B cell (primary cell): ENCODE data around the gene FTL. TPM values are rescaled to one million over a fixed set of nuclear protein-coding genes. Genes with fewer than 3 reads are reported as not detected.
A peak's percentile ranks its signal among the peaks of the same experiment; 100 is the strongest.

ENCODE experiments used
- ATAC-seq: fragments of 200-7000 bp; cut with Tn5 transposase; one replicate; pipeline ENCODE4 v1.10.0; 2021; ENCODE audit warnings: low read depth, mild to moderate bottlenecking, moderate number of reproducible peaks, moderate library complexity
- CTCF ChIA-PET: fragments of 350-600 bp; sonication (Branson Sonifier 250); formaldehyde crosslinking; loops from one replicate; lab custom pipeline; 2021; ENCODE audit warnings: antibody characterized with exemption, inconsistent platforms; lab: Charles Lee
- POLR2A ChIA-PET: fragments of 350-600 bp; sonication (Branson Sonifier 250); formaldehyde crosslinking; loops from one replicate; lab custom pipeline; 2021; ENCODE audit warnings: antibody characterized with exemption; lab: Charles Lee
- DNase-seq: peaks from one replicate; pipeline ENCODE4 v3.0.0; 2013
- H2AFZ ChIP-seq: 2 replicates; pipeline ENCODE4 v1.6.1; 2012; ENCODE audit warnings: mild to moderate bottlenecking, low read depth, low read length; ENCODE audit not compliant: insufficient read depth, poor library complexity, severe bottlenecking
- H3K27ac ChIP-seq, 2 donors: 1 replicate in 1 of 2; 2 replicates in 1 of 2; pipeline ENCODE4 v1.5.1; 2012 to 2013; ENCODE audit warnings: low read length in 2 of 2, mild to moderate bottlenecking in 2 of 2, moderate library complexity in 1 of 2
- H3K27me3 ChIP-seq, 4 experiments: fragments of 200-600 bp in 1 of 4; sonication (generic) in 1 of 4; replicated peaks in 1 of 4; 1 replicate in 2 of 4; 2 replicates in 2 of 4; pipeline versions ENCODE4 v1.6.1 to v1.7.0; 2013 to 2016; ENCODE audit warnings: low read length in 3 of 4, mild to moderate bottlenecking in 2 of 4, mixed read lengths in 1 of 4, moderate library complexity in 1 of 4; ENCODE audit not compliant: insufficient read depth in 4 of 4, control insufficient read depth in 3 of 4; ENCODE audit errors: control extremely low read depth in 1 of 4
- H3K36me3 ChIP-seq, 2 experiments: replicated peaks in 1 of 2; 1 replicate in 1 of 2; 2 replicates in 1 of 2; pipeline versions ENCODE4 v1.6.1 to v1.7.1; 2013; ENCODE audit warnings: low read length in 1 of 2; ENCODE audit not compliant: insufficient read depth in 2 of 2, control insufficient read depth in 1 of 2; ENCODE audit errors: control extremely low read depth in 1 of 2, extremely low read depth in 1 of 2
- H3K4me1 ChIP-seq, 2 donors: fragments of 200-600 bp in 1 of 2; sonication (generic) in 1 of 2; 1 replicate in 1 of 2; 2 replicates in 1 of 2; pipeline versions ENCODE4 v1.5.1 to v1.6.1; 2013 to 2017; ENCODE audit warnings: low read length in 2 of 2; ENCODE audit not compliant: control insufficient read depth in 2 of 2, insufficient read depth in 2 of 2
- H3K4me2 ChIP-seq: replicated peaks from 2 replicates; pipeline ENCODE3; 2012; ENCODE audit warnings: mild to moderate bottlenecking, low read depth, low read length; ENCODE audit not compliant: poor library complexity, severe bottlenecking
- H3K4me3 ChIP-seq, 5 experiments: fragments of 200-600 bp in 1 of 5; sonication (generic) in 1 of 5; 1 replicate in 3 of 5; 2 replicates in 2 of 5; pipeline versions ENCODE4 v1.5.1 to v1.7.0; 2011 to 2016; ENCODE audit warnings: low read length in 4 of 5, mild to moderate bottlenecking in 4 of 5, low read depth in 2 of 5, control low read depth in 1 of 5, moderate library complexity in 1 of 5; ENCODE audit not compliant: insufficient read depth in 1 of 5; ENCODE audit errors: control extremely low read depth in 1 of 5, extremely low read depth in 1 of 5
- H3K79me2 ChIP-seq: fragments of 200-600 bp; sonication (generic); one replicate; pipeline ENCODE4 v1.6.0; 2016; ENCODE audit warnings: low read length; ENCODE audit not compliant: control insufficient read depth, insufficient read depth
- H3K9ac ChIP-seq: fragments of 200-600 bp; sonication (generic); 2 replicates; pipeline ENCODE4 v1.6.1; 2017; ENCODE audit warnings: mild to moderate bottlenecking, low read length, moderate library complexity
- H3K9me3 ChIP-seq, 3 donors: one replicate each; pipeline versions ENCODE4 v1.6.1 to v1.7.1; 2013; ENCODE audit warnings: low read length in 2 of 3; ENCODE audit not compliant: control insufficient read depth in 2 of 3, insufficient read depth in 1 of 3; ENCODE audit errors: control extremely low read depth in 1 of 3
- H4K20me1 ChIP-seq: 2 replicates; pipeline ENCODE4 v1.6.0; 2012; ENCODE audit warnings: mild to moderate bottlenecking, low read length; ENCODE audit not compliant: insufficient read depth, control insufficient read depth, poor library complexity, severe bottlenecking
- H3K27ac Mint-ChIP-seq: one replicate; pipeline ENCODE4 v1.8.0; 2021; ENCODE audit warnings: mixed read lengths
- H3K27me3 Mint-ChIP-seq: one replicate; pipeline ENCODE4 v1.8.0; 2021; ENCODE audit warnings: mixed read lengths
- H3K4me1 Mint-ChIP-seq: one replicate; pipeline ENCODE4 v1.8.0; 2021; ENCODE audit warnings: mixed read lengths
- H3K4me3 Mint-ChIP-seq: one replicate; pipeline ENCODE4 v1.8.0; 2021; ENCODE audit warnings: mixed read lengths
- H3K9me3 Mint-ChIP-seq: one replicate; pipeline ENCODE4 v1.8.0; 2022; ENCODE audit warnings: mixed read lengths; ENCODE audit not compliant: insufficient read depth
- CTCF ChIP-seq: fragments of 200-600 bp; IDR thresholded peaks from one replicate; pipeline ENCODE4 v1.8.0; 2022; ENCODE audit warnings: antibody characterized with exemption, mild to moderate bottlenecking
- EZH2 ChIP-seq: IDR thresholded peaks from 2 replicates; pipeline ENCODE4 v1.6.1; 2012; ENCODE audit warnings: borderline replicate concordance, low read depth, mild to moderate bottlenecking, moderate library complexity, low read length; ENCODE audit not compliant: insufficient read depth, poor library complexity, severe bottlenecking
- WGBS: methylation state at CpG from one replicate; pipeline ENCODE4 v1.1.5; 2013; ENCODE audit warnings: missing lambda C conversion rate; ENCODE audit not compliant: insufficient coverage; 5-methylcytosine and 5-hydroxymethylcytosine counted together
- intact Hi-C: fragments of 100-400 bp; cut with micrococcal nuclease; formaldehyde crosslinking; loops from one replicate; pipeline ENCODE4 v1.10.0; 2022
- polyA plus RNA-seq: library from polyadenylated mRNA; depleted of rRNA; stranded (reverse); fragments of >200 nt; gene quantifications from 2 replicates; pipeline ENCODE4 v1.2.3, GENCODE V29; 2012
- total RNA-seq, 2 donors: library from RNA; stranded (reverse); fragments of 120-200 nt in 1 of 2; gene quantifications; 1 replicate in 1 of 2; 2 replicates in 1 of 2; pipeline versions ENCODE4 v1.2.3 to v1.2.4, GENCODE V29; 2013 to 2022

FTL gene
- total and polyA plus RNA-seq, 2 donors (not counting 1 experiment from before 2014, with no cell fraction given), result 832 to 937 TPM

GRCh38 chr19:48966541-48967345, 1.6 kb downstream of the FTL start:
- DNase-seq, result no peak
- Histone ChIP-seq H3K4me2 (peak overlapping the region; percentile 75), H3K79me2 (peaks cover 26% of the 10 kb centered on the region), H3K9me3 (peaks cover 0 to 5% (median 0%) of the 10 kb centered on the region in 3 donors), H3K27ac (peak overlapping the region; percentile 20 to 84), H3K36me3 (peaks cover 0 to 40% of the 10 kb centered on the region in 2 experiments), H3K27me3 (no peaks in the 10 kb centered on the region), H3K4me1 (peaks cover 40 to 62% of the 10 kb centered on the region in 2 donors), H4K20me1 (peaks cover 22% of the 10 kb centered on the region), H2AFZ (no peak overlapping the region), H3K9ac (peak overlapping the region; percentile 74), H3K4me3 (peak overlapping the region; percentile 73 to 90 (median 84))
- WGBS, result 65% methylated on average over 5 of the region's 10 CpGs
- CTCF ChIA-PET, result interaction anchor here (0.6 to 4.1 kb wide), 13 partner anchors 10 to 181 kb away, joined by 3 to 17 read pairs (median 4); partner anchors contain the start of genes GYS1, HSD17B14, NUCB1 and RUVBL2
- ATAC-seq, result no peak
- H3K4me3 Mint-ChIP-seq, result peak overlapping the region; percentile 100
- TF ChIP-seq EZH2 (no peak), CTCF (no peak)
- POLR2A ChIA-PET, result interaction anchor here (0.5 to 3.2 kb wide), 9 partner anchors 10 to 155 kb away, joined by 3 to 17 read pairs (median 5); partner anchors contain the start of genes GYS1, NUCB1 and RUVBL2
- H3K4me1 Mint-ChIP-seq, result peaks cover 71% of the 10 kb centered on the region
- intact Hi-C loops, result no loop called here
- H3K27me3 Mint-ChIP-seq, result no peaks in the 10 kb centered on the region
- no peaks in the 10 kb centered on the region for H3K9me3 Mint-ChIP-seq
- peak overlapping the region; percentile 99 for H3K27ac Mint-ChIP-seq
